ENCODE data around the gene RTP1.

- TF ChIP-seq CTCF (IDR thresholded peaks at IDR 0.05 in 8 of 11, conservative IDR thresholded peaks at IDR 0.05 in 3 of 11) (no peak), POLR2A (IDR thresholded peaks at IDR 0.05) (no peak), POLR2AphosphoS5 (IDR thresholded peaks at IDR 0.05) (no peak)
Measured at GRCh38 chr3:187186375-187186774, 10.9 kb upstream of the RTP1 start.

Measured in spleen (tissue), 7 donors.